K562 (cell line): ENCODE measurements around the gene CAPN14. TPM values are rescaled to one million over a fixed set of nuclear protein-coding genes. Genes with fewer than 3 reads are reported as not detected.

ENCODE experiments used
- ATAC-seq: fragments of 200-7000 bp; cut with Tn5 transposase; 3 replicates; pipeline ENCODE4 v1.9.1; 2020; ENCODE audit warnings: moderate library complexity
- BruUV-seq: library from RNA; stranded (reverse); fragments of 400-500 nt; replicated peaks from 2 replicates; lab custom pipeline; 2021; lab: Mats Ljungman, UMichigan
- CTCF ChIA-PET: fragments of 300-600 bp; formaldehyde crosslinking; extraction: SDS; loops from one replicate; lab custom pipeline; 2021; ENCODE audit warnings: low intra/inter-chr PET ratio; lab: Yijun Ruan, JAX
- POLR2A ChIA-PET: fragments of 300-600, 350-650 bp; sonication (Branson Sonifier 250); formaldehyde crosslinking; extraction: SDS; loops from one replicate; lab custom pipeline; 2021; ENCODE audit warnings: antibody characterized with exemption, inconsistent platforms; lab: Yijun Ruan, JAX
- DNase-seq, 4 experiments: peaks; one replicate each; pipeline versions ENCODE4 v3.0.0 to v3.0.0-alpha.2; 2011 to 2018; ENCODE audit warnings: low spot score in 3 of 4, mixed read lengths in 3 of 4; ENCODE audit errors: extremely low read depth in 1 of 4
- FAIRE-seq: peaks from 2 replicates; lab custom pipeline; 2011; peaks lifted over from hg19 to GRCh38; lab: Jason Lieb, UNC
- H2AFZ ChIP-seq: 2 replicates; pipeline ENCODE4 v1.6.0; 2011; ENCODE audit warnings: low read depth, low read length, control low read depth, inconsistent platforms
- H3K27ac ChIP-seq: fragments of 200-600 bp; 3 replicates; pipeline ENCODE4 v1.8.0; 2011; ENCODE audit warnings: low read depth, mild to moderate bottlenecking, control low read depth, inconsistent platforms, low read length, moderate library complexity, mixed read lengths; ENCODE audit errors: extremely low read depth
- H3K27me3 ChIP-seq, 2 experiments: fragments of 300-600 bp in 1 of 2; 2 replicates in 1 of 2; 3 replicates in 1 of 2; pipeline versions ENCODE4 v1.6.0 to v1.8.0; 2011; ENCODE audit warnings: inconsistent platforms in 2 of 2, low read length in 2 of 2, mild to moderate bottlenecking in 1 of 2, mixed read lengths in 1 of 2, moderate library complexity in 1 of 2; ENCODE audit not compliant: control insufficient read depth in 2 of 2, insufficient read depth in 2 of 2
- H3K36me3 ChIP-seq: fragments of 300-600 bp; 3 replicates; pipeline ENCODE4 v1.8.0; 2011; ENCODE audit warnings: mild to moderate bottlenecking, low read length, inconsistent platforms; ENCODE audit not compliant: control insufficient read depth, insufficient read depth
- H3K4me1 ChIP-seq, 2 experiments: fragments of 200-600 bp in 1 of 2; replicated peaks in 1 of 2; 2 replicates in 1 of 2; 3 replicates in 1 of 2; pipeline versions ENCODE4 v1.5.1 to v1.8.0; 2011; ENCODE audit warnings: inconsistent platforms in 2 of 2, low read length in 2 of 2, mild to moderate bottlenecking in 1 of 2, mixed read lengths in 1 of 2, moderate library complexity in 1 of 2; ENCODE audit not compliant: control insufficient read depth in 2 of 2, insufficient read depth in 2 of 2
- H3K4me2 ChIP-seq: 2 replicates; pipeline ENCODE4 v1.6.1; 2011; ENCODE audit warnings: low read length, control low read depth, inconsistent platforms, mixed read lengths; ENCODE audit not compliant: insufficient read depth
- H3K4me3 ChIP-seq: fragments of 200-600 bp; sonication (generic), shearing (Covaris generic); 2 replicates; pipeline ENCODE4 v1.5.1; 2016; ENCODE audit warnings: control low read depth, inconsistent platforms
- H3K79me2 ChIP-seq: fragments of 200-600 bp; 3 replicates; pipeline ENCODE4 v1.8.0; 2011; ENCODE audit warnings: low read length, inconsistent platforms; ENCODE audit not compliant: control insufficient read depth, insufficient read depth
- H3K9ac ChIP-seq, 2 experiments: 2 replicates each; pipeline versions ENCODE4 v1.6.0 to v1.6.1; 2011; ENCODE audit warnings: low read depth in 2 of 2, low read length in 2 of 2, control low read depth in 1 of 2, inconsistent platforms in 1 of 2, mild to moderate bottlenecking in 1 of 2, mixed read lengths in 1 of 2; ENCODE audit not compliant: insufficient read depth in 1 of 2
- H3K9me1 ChIP-seq: one replicate; pipeline ENCODE4 v1.6.0; 2011; ENCODE audit warnings: inconsistent platforms, mild to moderate bottlenecking, low read length, moderate library complexity; ENCODE audit not compliant: control insufficient read depth, insufficient read depth
- H3K9me3 ChIP-seq: replicated peaks from 2 replicates; pipeline ENCODE4 v1.5.1; 2011; ENCODE audit warnings: low read depth, low read length, inconsistent platforms; ENCODE audit not compliant: control insufficient read depth, insufficient read depth
- H4K20me1 ChIP-seq: replicated peaks from 2 replicates; pipeline ENCODE4 v1.6.1; 2011; ENCODE audit warnings: low read length, inconsistent platforms, mixed read lengths; ENCODE audit not compliant: control insufficient read depth, insufficient read depth
- NR3C1 ChIP-seq: sonication (generic); formaldehyde crosslinking; IDR thresholded peaks from 2 replicates; pipeline ENCODE4 v1.8.1; 2022; ENCODE audit warnings: missing genetic modification reagents
- PYGO2 ChIP-seq: fragments of 450-650 bp; IDR thresholded peaks from 2 replicates; pipeline ENCODE4 v1.6.1; 2016; ENCODE audit warnings: mild to moderate bottlenecking, missing genetic modification characterization, moderate library complexity, missing compliant biosample characterization
- ZKSCAN1 ChIP-seq: fragments of 150-350 bp; IDR thresholded peaks from 2 replicates; pipeline ENCODE4 v1.6.1; 2016; ENCODE audit warnings: low read depth, low read length
- ZNF232 ChIP-seq: sonication (generic); formaldehyde crosslinking; IDR thresholded peaks from 2 replicates; pipeline ENCODE4 v1.8.0; 2022; ENCODE audit warnings: mild to moderate bottlenecking, missing genetic modification reagents
- WGBS: fragments of 100-300 bp; shearing (Covaris generic); methylation state at CpG from one replicate; pipeline ENCODE4 v1.1.6; 2016; ENCODE audit warnings: low coverage, mixed read lengths; ENCODE audit not compliant: insufficient coverage; ENCODE audit errors: missing lambda C conversion rate; 5-methylcytosine and 5-hydroxymethylcytosine counted together
- in situ Hi-C: fragments of 300-500 bp; cut with MboI; formaldehyde crosslinking; loops from 4 replicates; pipeline ENCODE4 v1.15.0; 2018; ENCODE audit warnings: inconsistent platforms, mixed read lengths
- intact Hi-C: fragments of 100-400 bp; cut with micrococcal nuclease; formaldehyde crosslinking; loops from 2 replicates; pipeline ENCODE4 v1.14.2; 2022
- polyA plus RNA-seq, 8 experiments: library from polyadenylated mRNA; depleted of rRNA in 4 of 8; stranded (reverse) in 5 of 8; unstranded in 3 of 8; fragments of >200 nt; fragmentation: Nextera tagmentation in 2 of 8; fragmentation: Illumina TruSeq in 1 of 8; extraction: Ambion mirVana in 2 of 8; extraction: Trizol in 1 of 8; gene quantifications; 2 replicates each; pipeline versions ENCODE4 v1.2.1 to v1.2.3, GENCODE V29; 2011 to 2014; ENCODE audit warnings: inconsistent platforms in 1 of 8, missing spikeins in 1 of 8
- total RNA-seq, 7 experiments: library from RNA; depleted of rRNA in 6 of 7; stranded (reverse); fragments of >200 nt in 6 of 7; fragmentation: Illumina TruSeq in 2 of 7; extraction: Trizol in 2 of 7; gene quantifications; 2 replicates each; pipeline versions ENCODE4 v1.2.1 to v1.2.3, GENCODE V29; 2011 to 2021; ENCODE audit warnings: low replicate concordance in 1 of 7
- TF ChIP-seq, protein P1 (sequence below): fragments of 450-650 bp; formaldehyde crosslinking; IDR thresholded peaks from 2 replicates; pipeline ENCODE4 v1.4.0; 2020; ENCODE audit warnings: mild to moderate bottlenecking

The CAPN14 gene
- total and polyA plus RNA-seq, 9 of the 15 experiments (the other 6 are each of a cell fraction or from before 2014, with no cell fraction given), result not detected

GRCh38 chr2:31263636-31264190 is 46.4 kb upstream of the CAPN14 start:
- TF ChIP-seq PYGO2 (no peak), NR3C1 (CRISPR knock-in tag) (no peak)
- TF ChIP-seq, protein P1, sequence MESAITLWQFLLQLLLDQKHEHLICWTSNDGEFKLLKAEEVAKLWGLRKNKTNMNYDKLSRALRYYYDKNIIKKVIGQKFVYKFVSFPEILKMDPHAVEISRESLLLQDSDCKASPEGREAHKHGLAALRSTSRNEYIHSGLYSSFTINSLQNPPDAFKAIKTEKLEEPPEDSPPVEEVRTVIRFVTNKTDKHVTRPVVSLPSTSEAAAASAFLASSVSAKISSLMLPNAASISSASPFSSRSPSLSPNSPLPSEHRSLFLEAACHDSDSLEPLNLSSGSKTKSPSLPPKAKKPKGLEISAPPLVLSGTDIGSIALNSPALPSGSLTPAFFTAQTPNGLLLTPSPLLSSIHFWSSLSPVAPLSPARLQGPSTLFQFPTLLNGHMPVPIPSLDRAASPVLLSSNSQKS (CRISPR knock-in tag), result no peak
- H2AFZ ChIP-seq, result no peak overlapping the region
- H3K4me2 ChIP-seq, result no peak overlapping the region
- H3K79me2 ChIP-seq, result no peaks in the 10 kb centered on the region
- DNase-seq (no peak), ATAC-seq (no peak; the same call in 2 of the 3 replicates), FAIRE-seq (peak; percentile 46)
- H3K4me1 ChIP-seq, result no peaks in the 10 kb centered on the region
- H3K9ac ChIP-seq, result no peak overlapping the region
- no peaks in the 10 kb centered on the region; the same call in 1 of the 2 replicates for H4K20me1 ChIP-seq
- no TSS peak for BruUV-seq
- peaks cover 0 to 23% of the 10 kb centered on the region in 2 experiments; a peak in 3 of 5 replicates for H3K27me3 ChIP-seq
- no peaks in the 10 kb centered on the region for H3K9me1 ChIP-seq
- no peak overlapping the region for H3K4me3 ChIP-seq
- no peak overlapping the region for H3K27ac ChIP-seq
- intact Hi-C loops, result no loop called here
- H3K36me3 ChIP-seq, result no peaks in the 10 kb centered on the region
- 1% methylated on average over 3 of the region's 3 CpGs for WGBS
- no peaks in the 10 kb centered on the region for H3K9me3 ChIP-seq
- ChIA-PET CTCF (no interaction called here), POLR2A (interaction anchor here (0.6 to 1.3 kb wide), 2 partner anchors 10 to 170 kb away, joined by 3 to 4 read pairs; no protein-coding TSS in a partner anchor)
- in situ Hi-C loops, result no loop called here

- Histone ChIP-seq H3K4me3 (no peak overlapping the region), H3K27me3 (peaks cover 0 to 14% of the 10 kb centered on the region in 2 experiments; a peak in 2 of 5 replicates), H3K4me1 (no peaks in the 10 kb centered on the region), H3K9me1 (no peaks in the 10 kb centered on the region), H3K27ac (no peak overlapping the region), H3K9me3 (no peaks in the 10 kb centered on the region), H2AFZ (no peak overlapping the region), H3K9ac (no peak overlapping the region), H3K36me3 (no peaks in the 10 kb centered on the region), H4K20me1 (no peaks in the 10 kb centered on the region; the same call in 1 of the 2 replicates), H3K79me2 (no peaks in the 10 kb centered on the region), H3K4me2 (no peak overlapping the region)
- intact Hi-C loops, result no loop called here
- DNase-seq (no peak), FAIRE-seq (no peak), ATAC-seq (no peak)
- WGBS, result 7% methylated on average over 3 of the region's 4 CpGs
- in situ Hi-C loops, result no loop called here
- BruUV-seq, result no TSS peak
- POLR2A ChIA-PET, result interaction anchor here (0.5 to 0.7 kb wide), 2 partner anchors 26 to 323 kb away, joined by 3 to 4 read pairs; no protein-coding TSS in a partner anchor
- CTCF ChIA-PET, result no interaction called here
- TF ChIP-seq ZNF232 (CRISPR knock-in tag) (no peak), ZKSCAN1 (no peak)
- TF ChIP-seq, all 486 proteins: peak for 0
Observed at GRCh38 chr2:31260870-31261269, 43.6 kb upstream of the CAPN14 start.
